CD4-positive, alpha-beta T cell treated with Interferon alpha-2 for 1 hour (primary cell): ENCODE measurements around the gene CMPK1.
"Not testable (repeated sequence)": the region's sequence is repeated elsewhere in the genome, so short reads cannot be mapped to it uniquely, and the experiment has no call there.

ENCODE experiments used
- DNase-seq, 2 donors: peaks; one replicate each; pipeline ENCODE4 v3.0.0-alpha.2; 2020 to 2022

The CMPK1 gene

GRCh38 chr1:47333578-47333921, at the start of gene CMPK1:
CMPK1 (plus strand) TSS chr1:47333790; CDS start chr1:47333946, 156 bp downstream.
- DNase-seq, result peak; percentile 75 to 84

- not testable (repeated sequence) for DNase-seq
These were observed 45.5 kb upstream of the CMPK1 start for GRCh38 chr1:47288116-47288515.

GRCh38 chr1:47294863-47295262, 38.7 kb upstream of the CMPK1 start:
- DNase-seq, result not testable (repeated sequence)

GRCh38 chr1:47295579-47295978, 38.0 kb upstream of the CMPK1 start:
- no peak for DNase-seq

- DNase-seq, result no peak
These were observed 35.4 kb upstream of the CMPK1 start for GRCh38 chr1:47298025-47298699.

- no peak for DNase-seq
These were observed 31.1 kb upstream of the CMPK1 start for GRCh38 chr1:47302472-47302871.

- DNase-seq, result no peak
These were observed 24.2 kb upstream of the CMPK1 start for GRCh38 chr1:47309427-47309826.

GRCh38 chr1:47313915-47314664, 19.5 kb upstream of the CMPK1 start, which contains the start of gene STIL:
STIL (minus strand) TSS chr1:47314147; CDS start chr1:47310319, 3,828 bp downstream.
- DNase-seq, result peak; percentile 97 to 98

- no peak for DNase-seq
These were observed 15.7 kb upstream of the CMPK1 start for GRCh38 chr1:47317841-47318240.

- not testable (repeated sequence) for DNase-seq
These were observed 13.6 kb upstream of the CMPK1 start for GRCh38 chr1:47319968-47320367.

GRCh38 chr1:47323599-47324031, 10.0 kb upstream of the CMPK1 start:
- DNase-seq, result no peak

GRCh38 chr1:47324682-47325081, 8.9 kb upstream of the CMPK1 start:
- DNase-seq, result no peak

GRCh38 chr1:47325528-47325927, 8.1 kb upstream of the CMPK1 start:
- DNase-seq, result no peak

GRCh38 chr1:47326271-47326670, 7.3 kb upstream of the CMPK1 start:
- no peak for DNase-seq

GRCh38 chr1:47328992-47329391, 4.6 kb upstream of the CMPK1 start:
- no peak for DNase-seq

GRCh38 chr1:47330212-47330611, 3.4 kb upstream of the CMPK1 start:
- DNase-seq, result no peak

GRCh38 chr1:47331875-47332274, 1.7 kb upstream of the CMPK1 start:
- no peak for DNase-seq

- no peak for DNase-seq
These were observed 612 bp upstream of the CMPK1 start for GRCh38 chr1:47332779-47333577.

- DNase-seq, result peak; percentile 63 to 79
These were observed 553 bp downstream of the CMPK1 start for GRCh38 chr1:47333922-47334764.

- DNase-seq, result no peak
These were observed 1.3 kb downstream of the CMPK1 start for GRCh38 chr1:47334765-47335435.

- DNase-seq, result no peak
These were observed 3.8 kb downstream of the CMPK1 start for GRCh38 chr1:47337350-47337749.
